ENCODE measurements around the gene NTN4.

DNA sequence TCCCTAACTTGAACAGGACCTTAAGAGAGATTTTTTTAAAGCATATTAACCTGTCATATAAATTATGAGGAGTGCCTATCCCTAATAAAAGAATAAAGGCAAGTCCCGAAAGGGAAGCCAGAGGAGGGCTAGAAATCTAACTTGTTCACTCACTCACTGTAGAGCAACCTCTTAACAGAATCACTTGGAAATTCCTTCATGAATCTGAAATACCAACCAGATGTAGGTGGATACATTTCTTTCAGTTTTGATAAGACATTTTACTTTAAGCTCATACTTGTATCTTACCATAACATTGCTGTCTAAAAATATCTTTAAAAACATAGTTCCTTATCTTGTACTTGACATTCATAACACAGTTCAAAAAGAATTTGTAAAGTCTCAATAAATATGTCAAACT, 25.7 kb downstream of the NTN4 start:
- TF ChIP-seq, protein P1, sequence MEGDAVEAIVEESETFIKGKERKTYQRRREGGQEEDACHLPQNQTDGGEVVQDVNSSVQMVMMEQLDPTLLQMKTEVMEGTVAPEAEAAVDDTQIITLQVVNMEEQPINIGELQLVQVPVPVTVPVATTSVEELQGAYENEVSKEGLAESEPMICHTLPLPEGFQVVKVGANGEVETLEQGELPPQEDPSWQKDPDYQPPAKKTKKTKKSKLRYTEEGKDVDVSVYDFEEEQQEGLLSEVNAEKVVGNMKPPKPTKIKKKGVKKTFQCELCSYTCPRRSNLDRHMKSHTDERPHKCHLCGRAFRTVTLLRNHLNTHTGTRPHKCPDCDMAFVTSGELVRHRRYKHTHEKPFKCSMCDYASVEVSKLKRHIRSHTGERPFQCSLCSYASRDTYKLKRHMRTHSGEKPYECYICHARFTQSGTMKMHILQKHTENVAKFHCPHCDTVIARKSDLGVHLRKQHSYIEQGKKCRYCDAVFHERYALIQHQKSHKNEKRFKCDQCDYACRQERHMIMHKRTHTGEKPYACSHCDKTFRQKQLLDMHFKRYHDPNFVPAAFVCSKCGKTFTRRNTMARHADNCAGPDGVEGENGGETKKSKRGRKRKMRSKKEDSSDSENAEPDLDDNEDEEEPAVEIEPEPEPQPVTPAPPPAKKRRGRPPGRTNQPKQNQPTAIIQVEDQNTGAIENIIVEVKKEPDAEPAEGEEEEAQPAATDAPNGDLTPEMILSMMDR (IDR thresholded peaks at IDR 0.05), result no peak
- no peak for TF ChIP-seq POLR2A (IDR thresholded peaks at IDR 0.05)
- TF ChIP-seq EP300 (IDR thresholded peaks at IDR 0.05; ENCODE audit: low read depth), result no peak
- no peak for TF ChIP-seq POLR2AphosphoS5 (IDR thresholded peaks at IDR 0.05)
